Panc1 (cell line): Measurements from ENCODE around the gene KLF18. TPM values are rescaled to one million over a fixed set of nuclear protein-coding genes. Genes with fewer than 3 reads are reported as not detected.

ENCODE experiments used
- ATAC-seq: fragments of 200-7000 bp; cut with Tn5 transposase; 2 replicates; pipeline ENCODE4 v1.9.1; 2020; ENCODE audit warnings: mild to moderate bottlenecking, moderate library complexity
- BruUV-seq: library from RNA; stranded (reverse); fragments of 400-500 nt; replicated peaks from 2 replicates; lab custom pipeline; 2021; lab: Mats Ljungman, UMichigan
- CTCF ChIA-PET: fragments of 300-600 bp; sonication (Branson Sonifier 250); formaldehyde crosslinking; loops from one replicate; lab custom pipeline; 2022; ENCODE audit warnings: antibody characterized with exemption; lab: Charles Lee
- POLR2A ChIA-PET: fragments of 300-600 bp; sonication (Branson Sonifier 250); formaldehyde crosslinking; loops from one replicate; lab custom pipeline; 2022; ENCODE audit warnings: antibody characterized with exemption; lab: Charles Lee
- DNase-seq: peaks from one replicate; pipeline ENCODE4 v3.0.0-alpha.2; 2010; ENCODE audit warnings: low read depth, low spot score
- H3K27ac ChIP-seq: 2 replicates; pipeline ENCODE4 v1.5.1; 2011; ENCODE audit warnings: mild to moderate bottlenecking, low read length, inconsistent platforms
- H3K27me3 ChIP-seq: fragments of 200-500 bp; sonication (Bioruptor generic); 2 replicates; pipeline ENCODE4 v1.6.0; 2014; ENCODE audit warnings: low read length, inconsistent platforms; ENCODE audit not compliant: control insufficient read depth, insufficient read depth
- H3K36me3 ChIP-seq: fragments of 200-500 bp; sonication (Bioruptor generic); 2 replicates; pipeline ENCODE4 v1.5.1; 2014; ENCODE audit warnings: inconsistent platforms, mild to moderate bottlenecking, low read length, moderate library complexity; ENCODE audit not compliant: control insufficient read depth, insufficient read depth
- H3K4me1 ChIP-seq: 2 replicates; pipeline ENCODE4 v1.5.1; 2011; ENCODE audit warnings: inconsistent platforms, mild to moderate bottlenecking, low read length, moderate library complexity; ENCODE audit not compliant: control insufficient read depth, insufficient read depth
- H3K4me3 ChIP-seq, 2 experiments: 2 replicates each; pipeline ENCODE4 v1.5.1; 2011 to 2012; ENCODE audit warnings: low read depth in 2 of 2, low read length in 2 of 2, mild to moderate bottlenecking in 2 of 2, inconsistent platforms in 1 of 2, moderate library complexity in 1 of 2
- H3K9me3 ChIP-seq: fragments of 200-500 bp; sonication (Bioruptor generic); 2 replicates; pipeline ENCODE4 v1.5.1; 2014; ENCODE audit warnings: low read depth, mild to moderate bottlenecking, inconsistent platforms, low read length, moderate library complexity; ENCODE audit not compliant: control insufficient read depth, insufficient read depth
- CTCF ChIP-seq: fragments of 450-650 bp; IDR thresholded peaks from 2 replicates; pipeline ENCODE4 v1.5.1; 2017; ENCODE audit warnings: mild to moderate bottlenecking
- POLR2AphosphoS5 ChIP-seq: IDR thresholded peaks from 2 replicates; pipeline ENCODE4 v1.6.1; 2012; ENCODE audit warnings: mild to moderate bottlenecking, low read depth, low read length, moderate library complexity
- REST ChIP-seq, 2 experiments: IDR thresholded peaks; 2 replicates each; pipeline ENCODE4 v1.6.1; 2011 to 2012; ENCODE audit warnings: low read depth in 2 of 2, control low read depth in 1 of 2, low read length in 1 of 2, mild to moderate bottlenecking in 1 of 2, moderate library complexity in 1 of 2; ENCODE audit not compliant: insufficient read depth in 1 of 2
- SIN3A ChIP-seq: IDR thresholded peaks from 2 replicates; pipeline ENCODE4 v1.6.1; 2012; ENCODE audit warnings: low read depth, mild to moderate bottlenecking, low read length, moderate library complexity, borderline replicate concordance; ENCODE audit not compliant: insufficient read depth
- TCF7L2 ChIP-seq: IDR thresholded peaks from 2 replicates; pipeline ENCODE4 v1.6.1; 2011; ENCODE audit warnings: mild to moderate bottlenecking, low read depth, low read length, inconsistent platforms
- in situ Hi-C: cut with HindIII; loops from 2 replicates; pipeline ENCODE4 v1.10.0; 2016; ENCODE audit warnings: low sequenced_read_pairs, low pct_unique_long_range_greater_than_20kb
- intact Hi-C: fragments of 100-400 bp; cut with micrococcal nuclease; formaldehyde crosslinking; loops from one replicate; pipeline ENCODE4 v1.10.0; 2022; ENCODE audit not compliant: unreplicated experiment
- total RNA-seq: library from RNA; stranded (reverse); gene quantifications from one replicate; pipeline ENCODE4 v1.2.1, GENCODE V29; 2021; ENCODE audit not compliant: unreplicated experiment

The KLF18 gene
- total RNA-seq, 1 experiment from 2014 or later, result not detected

- POLR2A ChIA-PET, result no interaction called here
- Histone ChIP-seq H3K27ac (no peak overlapping the region), H3K9me3 (no peaks in the 10 kb centered on the region), H3K36me3 (no peaks in the 10 kb centered on the region), H3K4me1 (no peaks in the 10 kb centered on the region), H3K27me3 (no peaks in the 10 kb centered on the region), H3K4me3 (no peak overlapping the region)
- DNase-seq (no peak), ATAC-seq (no peak)
- no TSS peak for BruUV-seq
- CTCF ChIA-PET, result no interaction called here
- no peak for TF ChIP-seq REST (IDR thresholded peaks at IDR 0.05; ENCODE audit: insufficient read depth in 1 of 2, low read depth in 2 of 2, low read length in 1 of 2)
- no peak for TF ChIP-seq POLR2AphosphoS5
- TF ChIP-seq SIN3A, result no peak
- TF ChIP-seq CTCF, result no peak
- TF ChIP-seq TCF7L2, result no peak
- in situ Hi-C loops, result no loop called here
- intact Hi-C loops, result no loop called here
Measured at GRCh38 chr1:44108971-44109370, 32.5 kb downstream of the KLF18 start.

- H3K9me3 ChIP-seq, result no peaks in the 10 kb centered on the region
- H3K27me3 ChIP-seq, result no peaks in the 10 kb centered on the region
- in situ Hi-C loops, result no loop called here
- H3K4me3 ChIP-seq, result no peak overlapping the region
- TF ChIP-seq CTCF (no peak), POLR2AphosphoS5 (no peak), SIN3A (no peak), REST (IDR thresholded peaks at IDR 0.05; ENCODE audit: insufficient read depth in 1 of 2, low read depth in 2 of 2, low read length in 1 of 2) (no peak), TCF7L2 (no peak)
- ATAC-seq, result no peak
- H3K4me1 ChIP-seq, result no peaks in the 10 kb centered on the region
- H3K27ac ChIP-seq, result no peak overlapping the region
- no TSS peak for BruUV-seq
- intact Hi-C loops, result no loop called here
- DNase-seq, result no peak
- no peaks in the 10 kb centered on the region for H3K36me3 ChIP-seq
- ChIA-PET POLR2A (interaction anchor here (0.5 to 0.6 kb wide), 2 partner anchors 22 to 93 kb away, joined by 4 to 7 read pairs; no protein-coding TSS in a partner anchor), CTCF (no interaction called here)
Measured at GRCh38 chr1:44108241-44108640, 33.2 kb downstream of the KLF18 start.
